HG02588 (cell line): ENCODE data around the gene C20orf96.

Experiments
- ATAC-seq: cut with Tn5 transposase; IDR thresholded peaks from one replicate; pipeline ENCODE4 v1.9.1; 2021; ENCODE audit warnings: mild to moderate bottlenecking, moderate library complexity; ENCODE audit not compliant: unreplicated experiment

C20orf96 gene

DNA sequence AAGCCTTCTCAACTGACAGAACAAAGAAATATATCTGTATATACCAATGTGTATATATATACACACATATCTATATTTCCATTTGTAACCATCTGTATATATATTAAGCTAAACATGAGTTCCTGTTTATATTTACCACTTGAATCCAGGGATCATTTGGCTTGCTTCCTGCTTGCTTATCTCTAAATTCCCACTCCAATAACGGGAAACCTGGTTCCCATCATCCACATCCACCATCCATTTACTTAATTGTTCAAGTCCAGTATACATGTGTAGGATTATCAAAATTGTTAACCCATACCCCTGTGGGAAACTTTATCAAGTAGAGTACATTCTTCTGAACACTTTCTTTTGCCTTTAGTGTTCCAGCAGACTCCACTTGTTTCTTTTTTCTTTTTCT is 22.3 kb upstream of the C20orf96 start:
- no peak for ATAC-seq

DNA sequence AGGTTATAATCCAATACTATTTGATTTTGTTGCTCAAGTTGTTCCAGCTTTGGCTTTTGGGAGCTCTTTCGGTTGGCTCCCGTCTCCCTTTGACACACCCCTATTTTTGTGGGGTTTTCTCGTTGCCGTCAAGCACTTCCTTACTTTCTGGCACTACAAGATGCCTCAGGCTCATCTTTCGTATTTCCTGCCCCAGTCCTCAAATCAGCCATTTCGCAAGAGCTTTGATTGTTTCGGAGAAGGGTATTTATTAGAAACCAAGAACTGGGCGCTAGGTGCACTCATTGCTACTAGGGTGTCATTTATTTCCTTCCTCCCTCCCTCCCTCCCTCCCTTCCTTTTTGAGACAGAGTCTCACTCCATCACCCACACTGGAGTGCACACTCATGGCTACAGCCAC is 21.5 kb upstream of the C20orf96 start:
- no peak for ATAC-seq

DNA sequence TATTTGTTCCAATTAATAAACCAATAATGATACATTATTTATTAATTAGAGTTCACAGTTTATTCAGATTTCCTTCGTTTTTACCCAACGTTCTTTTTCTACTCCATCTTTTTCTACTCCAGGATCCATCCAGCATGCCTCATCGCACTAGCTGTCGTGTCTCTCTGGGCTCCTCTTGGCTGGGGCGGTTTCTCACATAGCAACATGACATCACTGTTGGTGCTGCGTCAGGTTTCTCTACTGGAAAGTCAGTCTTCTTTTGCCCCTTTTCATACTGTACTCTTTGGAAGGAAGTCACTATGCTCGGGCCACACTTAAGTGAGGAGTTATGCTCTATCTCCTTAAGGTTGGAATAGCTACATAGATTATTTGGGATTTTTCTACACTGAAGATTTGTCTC is 21.1 kb upstream of the C20orf96 start:
- no peak for ATAC-seq

DNA sequence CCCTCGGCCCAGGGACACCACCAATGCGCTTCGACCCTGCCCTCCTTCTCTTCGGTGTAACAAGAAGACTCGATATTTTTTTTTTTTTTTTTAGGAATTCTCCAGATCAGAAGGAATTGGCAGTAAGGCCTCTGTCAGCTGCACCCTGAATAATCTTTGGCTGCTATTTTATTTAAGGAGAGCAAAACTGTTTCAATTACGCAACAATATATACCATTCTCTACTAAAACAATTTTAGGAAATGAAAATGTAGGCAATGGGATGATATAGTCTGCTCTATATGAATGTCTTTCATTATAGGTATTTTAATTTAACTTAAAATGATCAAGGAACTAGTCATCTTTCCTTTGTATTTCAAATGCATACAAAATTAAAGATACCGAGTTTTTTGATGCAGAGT is 20.1 kb upstream of the C20orf96 start:
- ATAC-seq = no peak

DNA sequence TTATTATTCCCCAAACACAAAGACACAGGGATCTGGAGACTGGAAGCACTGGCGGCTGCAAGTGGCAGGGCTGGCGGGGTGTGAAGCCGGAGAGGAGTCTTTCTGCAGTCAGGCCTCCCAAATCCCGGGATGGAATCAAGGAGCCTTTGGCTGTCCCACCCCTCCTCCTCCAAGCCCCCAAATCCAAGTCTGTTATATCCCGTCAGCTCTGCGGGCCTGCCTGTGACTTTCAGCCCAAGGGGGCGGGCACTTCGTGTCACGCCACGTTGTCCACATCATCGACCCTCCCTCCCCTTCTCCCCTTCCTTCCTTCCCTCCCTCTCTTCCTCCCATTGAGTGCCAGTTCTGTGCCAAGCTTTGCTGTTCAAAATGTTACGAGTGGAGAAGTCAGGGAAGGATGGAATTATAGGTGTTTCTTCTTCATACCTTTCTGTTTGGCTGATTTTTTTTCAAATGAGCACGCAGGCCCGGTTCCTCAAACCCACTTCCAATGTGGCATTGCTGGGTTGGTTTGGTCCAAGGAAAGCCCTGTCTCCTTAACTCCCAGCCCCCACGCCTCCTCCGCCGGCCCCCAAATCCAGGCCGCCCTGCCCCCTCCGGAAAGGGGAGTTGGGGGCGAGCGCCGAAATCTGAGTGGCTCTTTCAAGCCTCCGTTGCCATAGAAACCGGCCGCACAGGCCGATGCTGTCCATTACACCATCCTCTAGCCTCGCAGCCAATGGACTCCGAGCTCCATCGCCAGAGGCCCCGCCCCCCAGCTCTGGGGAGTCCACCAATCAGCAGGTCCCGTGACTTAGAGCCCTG is 19.5 kb upstream of the C20orf96 start:
- peak; percentile 98 for ATAC-seq

DNA sequence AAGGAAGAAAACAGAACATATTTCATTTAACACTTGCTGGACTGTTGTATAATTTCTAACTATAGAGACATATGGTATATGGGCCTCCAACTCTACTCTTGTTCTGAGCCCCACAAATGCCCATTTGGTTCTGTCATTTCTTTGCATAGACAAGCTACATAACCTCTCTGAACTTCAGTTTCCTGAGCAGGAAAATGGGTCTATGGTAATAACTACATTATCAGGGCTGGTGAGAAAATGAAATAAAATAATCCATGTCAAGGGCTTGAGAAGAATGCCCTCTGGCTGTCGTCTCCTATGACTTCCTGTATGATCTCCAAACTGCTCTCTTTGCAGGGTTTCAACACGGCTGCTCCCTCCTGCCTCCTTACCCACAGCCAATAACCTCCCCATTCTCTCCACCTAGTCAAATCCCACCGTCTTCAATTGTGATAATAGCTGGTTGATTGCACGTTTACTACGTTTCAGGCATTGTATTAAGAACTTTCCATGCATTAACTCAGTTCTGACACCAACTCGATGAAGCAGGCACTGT is 18.8 kb upstream of the C20orf96 start:
- no peak for ATAC-seq

DNA sequence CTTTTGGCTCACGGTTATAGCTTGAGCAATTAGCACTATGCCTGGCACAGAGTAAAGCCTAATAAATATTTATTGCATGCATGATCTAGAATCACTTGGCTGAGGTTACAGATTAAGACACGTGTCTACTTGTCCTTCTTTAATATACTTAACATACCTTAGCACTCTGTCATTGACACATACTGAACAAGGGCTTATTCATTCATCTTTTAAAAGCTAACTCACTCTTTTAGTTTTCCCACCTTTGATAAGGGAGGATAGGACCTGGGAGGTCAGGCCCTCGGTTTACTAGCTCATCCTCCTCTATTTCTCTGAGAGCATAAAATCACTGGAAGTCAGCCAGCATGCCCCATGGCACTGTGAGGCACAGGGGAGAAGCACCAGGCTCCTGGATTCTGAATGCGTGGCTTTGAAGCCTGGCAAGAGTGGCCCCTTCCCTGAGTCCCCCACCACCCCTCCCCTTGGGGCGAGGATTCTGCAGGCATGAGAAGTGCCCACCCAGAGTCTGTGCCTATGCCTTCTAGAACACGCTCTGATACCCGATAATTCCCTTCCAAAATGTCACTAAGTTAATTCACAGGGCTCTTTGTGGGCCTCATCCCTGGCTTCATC is 18.0 kb upstream of the C20orf96 start:
- no peak for ATAC-seq

DNA sequence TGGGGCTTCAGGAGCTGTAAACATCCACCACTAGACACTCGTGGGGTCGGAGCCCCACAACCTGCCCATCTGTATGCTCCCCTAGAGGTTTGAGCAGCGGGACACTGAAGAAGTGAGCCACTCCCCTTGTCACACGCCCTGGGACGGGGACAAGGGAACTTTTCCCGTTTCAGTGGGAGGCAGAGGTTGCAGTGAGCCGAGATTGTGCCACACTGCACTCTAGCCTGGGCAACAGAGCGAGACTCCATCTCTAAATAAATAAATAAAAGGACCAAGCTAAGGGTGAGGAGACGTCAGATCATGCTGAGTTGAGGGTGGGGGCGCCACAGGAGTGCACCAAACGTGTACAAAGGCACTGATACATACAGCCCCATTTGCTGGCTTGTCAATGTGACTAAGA is 15.2 kb upstream of the C20orf96 start:
- ATAC-seq = no peak

DNA sequence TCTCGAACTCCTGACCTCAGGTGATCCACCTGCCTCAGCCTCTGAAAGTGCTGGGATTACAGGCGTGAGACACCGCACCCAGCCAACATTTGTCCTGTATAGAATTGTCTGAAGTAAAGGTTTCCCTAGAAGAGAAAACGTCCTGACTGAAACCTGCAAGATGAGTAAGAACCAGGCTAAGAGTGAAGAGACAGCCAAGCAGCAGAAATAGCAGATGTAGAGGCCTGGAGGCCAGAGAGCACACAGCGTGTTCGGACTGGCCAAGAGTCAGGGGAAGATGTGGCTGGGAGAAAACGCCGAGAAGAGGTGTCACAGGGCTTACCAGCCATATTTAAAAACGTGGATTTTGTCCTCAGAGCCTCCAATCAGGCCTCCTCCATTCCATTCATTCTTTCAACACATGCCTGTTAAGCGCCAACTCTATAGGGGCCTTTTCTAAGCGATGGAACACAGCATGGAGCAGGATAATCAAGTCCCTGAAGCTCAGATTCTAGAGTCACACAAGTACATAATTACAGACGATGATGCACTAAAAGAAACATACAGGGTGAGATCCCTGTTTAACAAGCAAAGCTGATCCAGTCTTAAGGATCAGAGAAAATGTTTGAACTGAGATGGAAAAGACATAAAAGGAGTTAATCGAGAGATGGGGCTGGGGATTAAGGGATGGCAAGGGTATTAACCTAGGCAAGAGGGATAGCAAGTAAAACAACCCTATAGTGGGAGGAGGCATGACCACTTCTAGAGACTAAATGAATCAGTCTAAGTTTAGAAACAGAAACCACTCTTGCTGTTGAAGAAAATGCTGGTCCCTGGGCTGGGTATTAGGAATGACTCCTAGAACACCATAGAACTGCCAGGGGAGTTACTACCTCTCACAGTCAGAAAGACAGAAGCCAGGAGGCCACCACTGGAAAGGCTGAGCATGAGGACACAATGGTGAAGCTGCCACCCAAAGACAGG is 11.6 kb upstream of the C20orf96 start:
- ATAC-seq = no peak

DNA sequence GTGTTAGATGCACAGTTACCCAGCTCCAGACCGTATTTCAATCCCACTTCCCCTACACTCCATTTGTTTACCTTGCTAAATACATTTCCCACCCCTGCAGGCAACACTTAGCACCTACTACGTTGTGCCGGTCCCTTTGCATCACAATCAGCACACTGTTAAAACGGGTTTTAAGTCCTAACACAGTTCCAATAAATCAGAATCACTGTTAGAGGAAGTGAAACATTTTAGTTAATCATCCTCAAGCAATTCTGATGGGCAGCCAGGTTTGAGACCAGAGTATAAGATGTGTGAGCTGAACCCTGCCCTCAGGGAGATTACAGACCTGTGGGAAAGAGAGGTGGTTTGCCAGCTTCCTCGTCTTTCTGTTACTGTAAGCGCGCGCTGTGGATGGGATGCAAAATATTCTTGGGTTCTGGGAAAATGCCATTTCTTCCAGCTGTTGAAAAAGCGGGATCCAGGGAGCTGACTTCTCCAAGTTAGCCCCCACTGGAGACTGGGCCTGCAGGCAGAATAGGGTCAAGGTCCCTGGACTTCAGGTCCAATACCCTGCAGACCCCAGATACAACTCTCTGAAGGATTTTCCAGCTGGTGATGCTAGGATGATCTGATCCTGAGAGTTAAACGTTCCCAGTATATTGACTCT is 9.9 kb upstream of the C20orf96 start:
- ATAC-seq = no peak

DNA sequence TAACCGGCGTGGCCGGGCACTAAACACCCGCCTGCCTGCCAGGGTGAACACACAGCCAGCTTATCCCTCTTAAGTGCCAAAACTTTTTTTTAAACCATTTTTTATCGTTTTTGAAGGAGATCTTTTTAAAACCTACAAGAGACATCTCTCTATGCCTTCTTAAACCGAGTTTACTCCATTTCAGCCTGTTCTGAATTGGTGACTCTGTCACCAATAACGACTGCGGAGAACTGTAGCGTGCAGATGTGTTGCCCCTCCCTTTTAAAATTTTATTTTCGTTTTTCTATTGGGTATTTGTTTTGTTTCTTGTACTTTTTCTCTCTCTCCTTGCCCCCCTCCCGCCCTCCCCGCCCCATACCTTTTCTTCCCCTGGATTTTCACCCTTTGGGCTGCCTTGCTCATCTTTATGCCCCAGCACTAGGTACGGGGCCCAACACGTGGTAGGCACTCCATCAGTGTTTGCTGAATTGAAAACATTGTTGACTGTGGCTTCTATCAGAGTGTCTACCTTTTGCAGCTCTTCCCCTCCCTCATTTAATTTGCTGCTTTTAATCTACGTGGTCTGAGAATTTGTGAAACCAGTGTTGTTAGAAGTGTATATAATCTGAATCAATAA is 8.3 kb upstream of the C20orf96 start:
- no peak for ATAC-seq

DNA sequence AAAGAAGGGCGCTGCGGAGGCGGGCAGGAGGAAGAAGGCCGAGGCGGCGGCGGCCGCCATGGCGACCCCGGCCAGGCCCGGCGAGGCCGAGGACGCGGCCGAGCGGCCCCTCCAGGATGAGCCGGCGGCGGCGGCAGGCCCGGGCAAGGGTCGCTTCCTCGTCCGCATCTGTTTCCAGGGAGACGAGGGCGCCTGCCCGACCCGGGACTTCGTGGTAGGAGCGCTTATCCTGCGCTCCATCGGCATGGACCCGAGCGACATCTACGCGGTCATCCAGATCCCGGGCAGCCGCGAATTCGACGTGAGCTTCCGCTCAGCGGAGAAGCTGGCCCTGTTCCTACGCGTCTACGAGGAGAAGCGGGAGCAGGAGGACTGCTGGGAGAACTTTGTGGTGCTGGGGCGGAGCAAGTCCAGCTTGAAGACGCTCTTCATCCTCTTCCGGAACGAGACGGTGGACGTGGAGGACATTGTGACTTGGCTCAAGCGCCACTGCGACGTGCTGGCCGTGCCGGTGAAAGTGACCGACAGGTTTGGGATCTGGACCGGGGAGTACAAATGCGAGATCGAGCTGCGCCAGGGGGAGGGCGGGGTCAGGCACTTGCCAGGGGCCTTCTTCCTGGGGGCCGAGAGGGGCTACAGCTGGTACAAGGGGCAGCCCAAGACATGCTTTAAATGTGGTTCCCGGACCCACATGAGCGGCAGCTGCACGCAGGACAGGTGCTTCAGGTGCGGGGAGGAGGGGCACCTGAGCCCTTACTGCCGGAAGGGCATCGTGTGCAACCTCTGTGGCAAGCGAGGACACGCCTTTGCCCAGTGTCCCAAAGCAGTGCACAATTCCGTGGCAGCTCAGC is 7.6 kb upstream of the C20orf96 start:
- ATAC-seq = peak; percentile 26

DNA sequence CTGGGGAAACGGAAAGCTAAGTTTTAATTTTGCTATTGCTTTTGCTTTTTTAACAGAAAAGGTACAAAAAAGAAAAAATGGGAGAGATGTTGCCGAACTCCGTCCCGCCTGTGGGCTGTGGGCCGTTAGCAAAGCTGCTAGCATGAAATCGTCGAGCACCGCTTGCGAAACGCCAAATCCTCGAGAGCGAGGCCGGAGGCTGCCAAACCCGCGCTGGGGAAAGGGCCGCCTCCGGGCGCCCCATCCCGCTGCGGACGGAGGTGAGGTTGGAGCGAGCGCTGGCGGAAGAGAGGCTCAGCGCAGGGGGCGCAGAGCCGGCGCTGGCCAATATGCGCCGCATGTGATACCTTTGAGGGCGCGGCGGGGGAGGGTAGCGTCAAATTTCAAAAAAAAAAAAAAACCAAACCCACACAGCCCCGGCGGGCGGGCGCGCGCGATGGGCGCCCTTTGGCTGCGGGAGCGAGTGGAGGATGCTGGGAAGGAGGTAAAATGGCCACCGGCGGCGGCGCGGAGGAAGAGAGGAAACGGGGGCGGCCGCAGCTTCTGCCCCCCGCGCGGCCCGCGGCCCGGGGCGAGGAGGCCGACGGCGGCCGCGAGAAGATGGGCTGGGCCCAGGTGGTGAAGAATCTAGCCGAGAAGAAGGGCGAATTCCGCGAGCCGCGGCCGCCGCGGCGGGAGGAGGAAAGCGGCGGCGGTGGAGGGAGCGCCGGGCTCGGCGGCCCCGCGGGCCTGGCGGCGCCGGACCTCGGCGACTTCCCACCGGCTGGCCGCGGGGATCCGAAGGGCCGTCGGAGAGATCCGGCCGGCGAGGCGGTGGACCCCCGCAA is 6.8 kb upstream of the C20orf96 start, which contains the start of gene ZCCHC3:
Gene ZCCHC3 (plus strand): TSS at position 473 of the 827 bp plus-strand sequence. CDS start 17 bp downstream, at position 490.
- peak; percentile 75 for ATAC-seq

DNA sequence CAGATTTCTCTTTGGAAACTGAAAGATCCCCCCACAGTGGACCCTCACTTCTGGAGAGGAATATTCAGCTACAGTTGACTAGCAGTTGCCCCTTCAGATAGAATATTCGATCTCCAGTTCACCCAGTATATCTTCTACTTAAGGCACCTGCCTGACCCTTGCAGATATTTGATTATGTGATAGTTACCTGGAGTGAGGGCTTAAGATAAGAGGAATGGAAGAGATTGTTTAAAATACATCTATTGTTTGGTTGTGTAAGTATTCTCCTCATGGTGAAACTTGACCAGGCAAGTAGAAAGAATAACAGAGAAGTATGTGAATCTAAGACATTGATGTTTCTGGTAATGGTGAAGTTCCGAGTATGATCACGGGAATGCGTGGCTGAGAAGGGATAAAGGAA is 5.3 kb upstream of the C20orf96 start:
- ATAC-seq = no peak

DNA sequence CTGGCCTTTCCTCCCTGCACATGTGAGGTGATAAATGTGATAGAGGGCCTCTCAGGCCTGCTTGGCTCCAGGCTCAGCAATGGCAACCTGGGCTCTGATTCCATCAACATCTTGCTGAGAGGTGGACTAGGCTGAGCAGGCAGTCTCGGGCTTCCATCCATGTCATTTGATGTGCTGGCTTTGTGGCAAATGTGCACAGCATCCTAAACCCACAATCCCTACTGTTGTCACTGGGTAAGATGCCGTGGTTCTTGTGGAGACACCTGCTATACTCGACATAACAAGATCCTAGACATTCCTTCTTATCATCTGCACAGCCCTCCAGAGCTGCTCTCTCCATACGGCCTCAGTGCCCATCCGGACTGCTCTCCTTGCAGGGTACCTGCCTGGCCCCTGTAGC is 4.1 kb upstream of the C20orf96 start:
- ATAC-seq = no peak

DNA sequence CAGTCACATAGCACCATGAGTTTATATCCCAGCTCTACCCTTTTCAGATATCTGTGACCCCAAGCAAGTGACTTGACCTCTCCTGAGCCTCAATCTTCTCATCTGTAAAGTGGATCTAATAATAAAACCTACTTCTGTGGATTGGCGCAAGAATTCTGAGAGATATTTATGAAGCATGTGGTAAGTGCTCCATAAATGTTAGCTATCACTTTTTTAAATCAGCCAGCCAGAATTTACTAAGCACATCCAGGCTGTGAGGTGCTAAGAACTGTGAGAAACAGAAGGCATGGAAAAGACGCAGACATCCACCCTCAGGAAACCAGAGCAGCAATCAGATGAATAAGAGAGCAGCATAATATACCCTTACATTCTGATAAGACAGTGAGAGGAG is 862 bp downstream of the C20orf96 start:
- no peak for ATAC-seq

DNA sequence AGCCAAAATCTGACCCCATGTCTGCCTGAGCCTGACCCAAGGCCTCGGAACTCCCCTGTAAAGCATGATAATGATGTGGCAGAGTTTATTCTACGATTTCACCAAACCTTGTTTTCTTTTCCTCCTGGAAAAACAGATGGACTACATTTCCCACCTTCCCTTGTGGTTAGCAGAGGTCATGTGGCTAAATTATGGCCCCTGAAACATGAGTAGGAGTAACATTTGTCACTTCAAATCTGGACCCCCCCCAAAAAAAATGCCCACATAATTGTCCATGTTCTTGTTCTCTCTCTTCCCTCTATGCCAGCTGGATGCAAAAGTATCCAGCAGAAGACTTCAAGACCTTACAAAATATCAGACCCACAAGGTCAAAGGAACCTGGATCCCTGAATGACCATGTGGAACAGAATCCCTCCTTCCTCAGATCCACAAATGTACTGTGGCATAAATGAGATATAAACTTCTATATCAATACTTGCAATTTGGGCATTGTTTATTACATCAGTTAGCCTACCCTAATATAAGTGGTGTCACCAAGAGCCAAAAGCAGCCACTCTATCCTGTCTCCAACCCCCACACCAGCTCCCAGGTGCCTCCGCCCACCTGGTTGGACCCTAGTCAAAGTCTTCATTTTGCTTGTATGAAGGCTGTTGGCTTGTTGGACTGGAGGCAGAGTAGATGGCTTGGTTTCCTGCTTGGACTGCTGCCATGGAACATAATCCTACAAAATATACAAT is 1.4 kb downstream of the C20orf96 start:
- ATAC-seq = no peak

DNA sequence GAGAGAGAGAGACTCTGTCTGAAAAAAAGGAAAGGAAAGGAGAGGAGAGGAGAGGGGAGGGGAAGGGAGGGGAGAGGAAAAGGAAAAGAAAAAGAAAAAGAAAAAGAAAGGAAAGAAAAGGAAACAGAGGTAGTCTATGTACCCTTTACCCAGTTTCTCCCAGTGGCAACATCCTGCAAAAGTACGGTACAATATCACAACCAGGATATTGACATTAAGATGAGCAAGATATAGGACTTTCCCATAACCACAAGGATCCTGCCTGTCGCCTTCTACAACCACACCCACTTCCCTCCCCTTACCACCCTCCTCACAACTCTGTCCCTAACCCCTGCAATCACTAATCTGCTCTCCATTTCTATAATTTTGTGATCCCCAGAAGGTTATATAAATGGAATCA is 4.0 kb downstream of the C20orf96 start:
- ATAC-seq = no peak
